Suprapubic skin (tissue), 3 donors: ENCODE results near the gene CLDN8.

Source experiments
- POLR2AphosphoS5 ChIP-seq, 3 donors: sonication (generic); formaldehyde crosslinking; IDR thresholded peaks; one replicate each; pipeline ENCODE4 v1.6.1; 2017; ENCODE audit warnings: antibody characterized with exemption in 3 of 3
- TF ChIP-seq, protein P1 (sequence below), 2 donors: fragments of 200-600 bp in 1 of 2; fragments of 450-650 bp in 1 of 2; sonication (generic) in 1 of 2; IDR thresholded peaks; one replicate each; pipeline ENCODE4 v1.5.1; 2016 to 2019; ENCODE audit warnings: antibody characterized with exemption in 2 of 2, mild to moderate bottlenecking in 1 of 2, moderate library complexity in 1 of 2

DNA sequence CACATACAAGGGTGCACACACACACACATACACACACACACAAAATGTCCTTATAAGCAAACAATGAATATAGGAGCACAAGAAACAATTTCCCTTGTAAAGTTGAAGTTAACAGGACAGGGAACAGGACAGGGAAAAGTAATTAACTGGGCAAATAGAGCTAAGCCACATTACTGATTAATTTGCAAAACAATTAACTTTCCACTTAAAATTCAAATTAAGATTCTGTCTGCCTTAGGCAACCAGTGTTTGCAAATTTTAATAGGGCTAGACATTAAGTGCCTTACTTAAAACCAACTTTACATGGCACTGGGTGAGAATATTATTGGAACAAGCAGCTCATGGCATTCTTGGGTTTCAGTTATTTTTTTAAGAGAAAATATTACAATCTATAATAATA lies 6.8 kb upstream of the CLDN8 start:
- TF ChIP-seq, protein P1, sequence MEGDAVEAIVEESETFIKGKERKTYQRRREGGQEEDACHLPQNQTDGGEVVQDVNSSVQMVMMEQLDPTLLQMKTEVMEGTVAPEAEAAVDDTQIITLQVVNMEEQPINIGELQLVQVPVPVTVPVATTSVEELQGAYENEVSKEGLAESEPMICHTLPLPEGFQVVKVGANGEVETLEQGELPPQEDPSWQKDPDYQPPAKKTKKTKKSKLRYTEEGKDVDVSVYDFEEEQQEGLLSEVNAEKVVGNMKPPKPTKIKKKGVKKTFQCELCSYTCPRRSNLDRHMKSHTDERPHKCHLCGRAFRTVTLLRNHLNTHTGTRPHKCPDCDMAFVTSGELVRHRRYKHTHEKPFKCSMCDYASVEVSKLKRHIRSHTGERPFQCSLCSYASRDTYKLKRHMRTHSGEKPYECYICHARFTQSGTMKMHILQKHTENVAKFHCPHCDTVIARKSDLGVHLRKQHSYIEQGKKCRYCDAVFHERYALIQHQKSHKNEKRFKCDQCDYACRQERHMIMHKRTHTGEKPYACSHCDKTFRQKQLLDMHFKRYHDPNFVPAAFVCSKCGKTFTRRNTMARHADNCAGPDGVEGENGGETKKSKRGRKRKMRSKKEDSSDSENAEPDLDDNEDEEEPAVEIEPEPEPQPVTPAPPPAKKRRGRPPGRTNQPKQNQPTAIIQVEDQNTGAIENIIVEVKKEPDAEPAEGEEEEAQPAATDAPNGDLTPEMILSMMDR (IDR thresholded peaks at IDR 0.05): no peak
- TF ChIP-seq POLR2AphosphoS5 (IDR thresholded peaks at IDR 0.05): no peak
